GM23338 (cell line): ENCODE measurements around the gene DACH1. TPM values are rescaled to one million over a fixed set of nuclear protein-coding genes. Genes with fewer than 3 reads are reported as not detected.

Experiments used
- ATAC-seq: fragments of 200-7000 bp; cut with Tn5 transposase; 3 replicates; pipeline ENCODE4 v1.9.1; 2020
- DNase-seq: peaks from one replicate; pipeline ENCODE4 v3.0.0-alpha.2; 2015; ENCODE audit warnings: low spot score
- H2AFZ ChIP-seq: fragments of 200-600 bp; sonication (generic); 2 replicates; pipeline ENCODE4 v1.8.0; 2016; ENCODE audit warnings: antibody characterized with exemption, mild to moderate bottlenecking, moderate library complexity
- H3F3A ChIP-seq: fragments of 200-600 bp; sonication (generic); replicated peaks from 2 replicates; pipeline ENCODE4 v1.8.0; 2017; ENCODE audit warnings: antibody characterized with exemption, mixed run types, low read depth
- H3K27ac ChIP-seq: fragments of 200-600 bp; sonication (generic); 2 replicates; pipeline ENCODE4 v1.6.1; 2016; ENCODE audit warnings: low read depth
- H3K27me3 ChIP-seq: fragments of 200-600 bp; sonication (generic); 2 replicates; pipeline ENCODE4 v1.8.0; 2016; ENCODE audit warnings: mild to moderate bottlenecking, mixed run types, moderate library complexity; ENCODE audit not compliant: insufficient read depth
- H3K36me3 ChIP-seq: fragments of 200-600 bp; sonication (generic); 2 replicates; pipeline ENCODE4 v1.8.0; 2016; ENCODE audit warnings: mild to moderate bottlenecking; ENCODE audit not compliant: insufficient read depth
- H3K4me1 ChIP-seq: fragments of 200-600 bp; sonication (generic); 2 replicates; pipeline ENCODE4 v1.8.0; 2016; ENCODE audit warnings: mild to moderate bottlenecking, moderate library complexity; ENCODE audit not compliant: insufficient read depth
- H3K4me2 ChIP-seq: fragments of 200-600 bp; sonication (generic); 2 replicates; pipeline ENCODE4 v1.7.1; 2017; ENCODE audit warnings: mixed run types
- H3K4me3 ChIP-seq: fragments of 200-600 bp; sonication (generic); 2 replicates; pipeline ENCODE4 v1.6.1; 2016; ENCODE audit warnings: mixed run types
- H3K79me2 ChIP-seq: fragments of 200-600 bp; sonication (generic); replicated peaks from 2 replicates; pipeline ENCODE4 v1.8.0; 2017; ENCODE audit warnings: mild to moderate bottlenecking; ENCODE audit not compliant: insufficient read depth
- H3K9me2 ChIP-seq: fragments of 200-600 bp; sonication (generic); 2 replicates; pipeline ENCODE4 v1.8.0; 2017; ENCODE audit not compliant: insufficient read depth
- H4K20me1 ChIP-seq: fragments of 200-600 bp; sonication (generic); replicated peaks from 2 replicates; pipeline ENCODE4 v1.8.0; 2017; ENCODE audit warnings: mild to moderate bottlenecking; ENCODE audit not compliant: insufficient read depth
- H3K27ac Mint-ChIP-seq: 2 replicates; pipeline ENCODE4 v1.8.0; 2020; ENCODE audit warnings: inconsistent platforms, mild to moderate bottlenecking, moderate library complexity, mixed read lengths
- H3K27me3 Mint-ChIP-seq: 3 replicates; pipeline ENCODE4 v1.8.0; 2022; ENCODE audit warnings: low read depth, mild to moderate bottlenecking, moderate library complexity, mixed read lengths, inconsistent platforms; ENCODE audit not compliant: insufficient read depth, poor library complexity
- H3K36me3 Mint-ChIP-seq: 3 replicates; pipeline ENCODE4 v1.8.0; 2021; ENCODE audit warnings: low read depth, mild to moderate bottlenecking, inconsistent platforms, moderate library complexity, mixed read lengths
- H3K4me1 Mint-ChIP-seq: 3 replicates; pipeline ENCODE4 v1.8.0; 2020; ENCODE audit warnings: mild to moderate bottlenecking, inconsistent platforms, mixed read lengths
- H3K4me3 Mint-ChIP-seq: 3 replicates; pipeline ENCODE4 v1.8.0; 2021; ENCODE audit warnings: moderate library complexity, mild to moderate bottlenecking, inconsistent platforms, mixed read lengths
- H3K9me3 Mint-ChIP-seq: 3 replicates; pipeline ENCODE4 v1.8.0; 2020; ENCODE audit warnings: moderate library complexity, mild to moderate bottlenecking, inconsistent platforms, mixed read lengths
- CREB1 ChIP-seq: fragments of 250-450 bp; sonication (Bioruptor Pico); IDR thresholded peaks from 2 replicates; pipeline ENCODE4 v1.5.0; 2020; ENCODE audit warnings: low read depth, mild to moderate bottlenecking, moderate library complexity
- JUNB ChIP-seq: IDR thresholded peaks from one replicate; pipeline ENCODE4 v1.6.1; 2016; ENCODE audit warnings: antibody characterized with exemption; ENCODE audit not compliant: unreplicated experiment
- NANOG ChIP-seq: IDR thresholded peaks from 2 replicates; pipeline ENCODE4 v1.6.1; 2016; ENCODE audit warnings: antibody characterized with exemption, borderline replicate concordance
- STAT1 ChIP-seq: IDR thresholded peaks from one replicate; pipeline ENCODE4 v1.6.1; 2016; ENCODE audit warnings: antibody characterized with exemption; ENCODE audit not compliant: unreplicated experiment
- ZNF114 ChIP-seq: fragments of 250-450 bp; sonication (Bioruptor Pico); IDR thresholded peaks from 2 replicates; pipeline ENCODE4 v1.5.0; 2020; ENCODE audit warnings: mild to moderate bottlenecking, moderate library complexity
- ZNF331 ChIP-seq: fragments of 250-450 bp; sonication (Bioruptor Pico); IDR thresholded peaks from 2 replicates; pipeline ENCODE4 v1.5.0; 2020; ENCODE audit warnings: low read depth, mild to moderate bottlenecking, moderate library complexity
- polyA plus RNA-seq: library from polyadenylated mRNA; unstranded; fragments of >200 nt; fragmentation: Nextera tagmentation; extraction: Ambion mirVana; gene quantifications from 2 replicates; pipeline ENCODE4 v1.2.1, GENCODE V29; 2016
- total RNA-seq: library from RNA; depleted of rRNA; stranded (reverse); fragments of >200 nt; shearing (Covaris generic); gene quantifications from 2 replicates; pipeline ENCODE4 v1.2.3, GENCODE V29; 2014
- TF ChIP-seq, protein P1 (sequence below): fragments of 250-450 bp; sonication (Bioruptor Pico); IDR thresholded peaks from 2 replicates; pipeline ENCODE4 v1.5.0; 2020; ENCODE audit warnings: mild to moderate bottlenecking, moderate library complexity
- TF ChIP-seq, protein P2 (sequence below): IDR thresholded peaks from one replicate; pipeline ENCODE4 v1.6.1; 2018; ENCODE audit warnings: antibody characterized with exemption; ENCODE audit not compliant: unreplicated experiment

Gene DACH1
- total and polyA plus RNA-seq, 2 experiments from 2014 or later = 0.45 to 0.57 TPM

DNA sequence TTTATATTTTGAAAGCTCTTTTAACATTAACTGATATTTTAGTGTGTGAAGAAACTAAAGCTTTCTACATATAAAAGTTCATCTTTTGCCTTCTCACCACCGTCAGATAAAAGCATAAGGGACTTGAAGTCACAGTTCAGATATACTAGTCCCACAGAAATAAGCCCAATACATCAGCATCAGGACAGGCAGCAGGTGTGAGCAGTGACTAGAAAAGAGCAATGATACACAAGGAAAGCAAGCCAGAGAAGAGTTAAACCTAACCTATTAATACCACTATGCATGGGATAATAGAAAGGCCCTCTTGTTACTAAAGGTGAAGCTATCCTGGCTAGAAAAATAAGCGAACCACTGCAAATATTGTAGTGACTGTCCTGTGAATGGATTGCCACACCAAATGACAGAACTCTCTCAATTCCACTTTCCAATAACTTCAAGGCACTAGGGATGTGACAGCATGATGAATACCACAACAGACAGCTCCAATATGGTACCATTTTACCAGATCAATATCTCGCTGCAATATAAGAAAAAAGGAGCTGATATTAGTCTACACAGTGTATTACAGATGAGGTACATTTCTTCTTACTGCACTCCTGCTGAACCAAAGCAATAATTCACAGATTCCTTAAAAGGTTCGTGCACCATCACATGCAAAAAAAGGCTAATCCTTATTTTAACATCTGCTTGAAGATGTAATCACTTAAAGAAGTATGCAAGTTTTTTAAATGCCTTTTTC is 114.1 kb downstream of the DACH1 start (continued):
- no peak for TF ChIP-seq JUNB
- no peak for TF ChIP-seq STAT1
- TF ChIP-seq, protein P1, sequence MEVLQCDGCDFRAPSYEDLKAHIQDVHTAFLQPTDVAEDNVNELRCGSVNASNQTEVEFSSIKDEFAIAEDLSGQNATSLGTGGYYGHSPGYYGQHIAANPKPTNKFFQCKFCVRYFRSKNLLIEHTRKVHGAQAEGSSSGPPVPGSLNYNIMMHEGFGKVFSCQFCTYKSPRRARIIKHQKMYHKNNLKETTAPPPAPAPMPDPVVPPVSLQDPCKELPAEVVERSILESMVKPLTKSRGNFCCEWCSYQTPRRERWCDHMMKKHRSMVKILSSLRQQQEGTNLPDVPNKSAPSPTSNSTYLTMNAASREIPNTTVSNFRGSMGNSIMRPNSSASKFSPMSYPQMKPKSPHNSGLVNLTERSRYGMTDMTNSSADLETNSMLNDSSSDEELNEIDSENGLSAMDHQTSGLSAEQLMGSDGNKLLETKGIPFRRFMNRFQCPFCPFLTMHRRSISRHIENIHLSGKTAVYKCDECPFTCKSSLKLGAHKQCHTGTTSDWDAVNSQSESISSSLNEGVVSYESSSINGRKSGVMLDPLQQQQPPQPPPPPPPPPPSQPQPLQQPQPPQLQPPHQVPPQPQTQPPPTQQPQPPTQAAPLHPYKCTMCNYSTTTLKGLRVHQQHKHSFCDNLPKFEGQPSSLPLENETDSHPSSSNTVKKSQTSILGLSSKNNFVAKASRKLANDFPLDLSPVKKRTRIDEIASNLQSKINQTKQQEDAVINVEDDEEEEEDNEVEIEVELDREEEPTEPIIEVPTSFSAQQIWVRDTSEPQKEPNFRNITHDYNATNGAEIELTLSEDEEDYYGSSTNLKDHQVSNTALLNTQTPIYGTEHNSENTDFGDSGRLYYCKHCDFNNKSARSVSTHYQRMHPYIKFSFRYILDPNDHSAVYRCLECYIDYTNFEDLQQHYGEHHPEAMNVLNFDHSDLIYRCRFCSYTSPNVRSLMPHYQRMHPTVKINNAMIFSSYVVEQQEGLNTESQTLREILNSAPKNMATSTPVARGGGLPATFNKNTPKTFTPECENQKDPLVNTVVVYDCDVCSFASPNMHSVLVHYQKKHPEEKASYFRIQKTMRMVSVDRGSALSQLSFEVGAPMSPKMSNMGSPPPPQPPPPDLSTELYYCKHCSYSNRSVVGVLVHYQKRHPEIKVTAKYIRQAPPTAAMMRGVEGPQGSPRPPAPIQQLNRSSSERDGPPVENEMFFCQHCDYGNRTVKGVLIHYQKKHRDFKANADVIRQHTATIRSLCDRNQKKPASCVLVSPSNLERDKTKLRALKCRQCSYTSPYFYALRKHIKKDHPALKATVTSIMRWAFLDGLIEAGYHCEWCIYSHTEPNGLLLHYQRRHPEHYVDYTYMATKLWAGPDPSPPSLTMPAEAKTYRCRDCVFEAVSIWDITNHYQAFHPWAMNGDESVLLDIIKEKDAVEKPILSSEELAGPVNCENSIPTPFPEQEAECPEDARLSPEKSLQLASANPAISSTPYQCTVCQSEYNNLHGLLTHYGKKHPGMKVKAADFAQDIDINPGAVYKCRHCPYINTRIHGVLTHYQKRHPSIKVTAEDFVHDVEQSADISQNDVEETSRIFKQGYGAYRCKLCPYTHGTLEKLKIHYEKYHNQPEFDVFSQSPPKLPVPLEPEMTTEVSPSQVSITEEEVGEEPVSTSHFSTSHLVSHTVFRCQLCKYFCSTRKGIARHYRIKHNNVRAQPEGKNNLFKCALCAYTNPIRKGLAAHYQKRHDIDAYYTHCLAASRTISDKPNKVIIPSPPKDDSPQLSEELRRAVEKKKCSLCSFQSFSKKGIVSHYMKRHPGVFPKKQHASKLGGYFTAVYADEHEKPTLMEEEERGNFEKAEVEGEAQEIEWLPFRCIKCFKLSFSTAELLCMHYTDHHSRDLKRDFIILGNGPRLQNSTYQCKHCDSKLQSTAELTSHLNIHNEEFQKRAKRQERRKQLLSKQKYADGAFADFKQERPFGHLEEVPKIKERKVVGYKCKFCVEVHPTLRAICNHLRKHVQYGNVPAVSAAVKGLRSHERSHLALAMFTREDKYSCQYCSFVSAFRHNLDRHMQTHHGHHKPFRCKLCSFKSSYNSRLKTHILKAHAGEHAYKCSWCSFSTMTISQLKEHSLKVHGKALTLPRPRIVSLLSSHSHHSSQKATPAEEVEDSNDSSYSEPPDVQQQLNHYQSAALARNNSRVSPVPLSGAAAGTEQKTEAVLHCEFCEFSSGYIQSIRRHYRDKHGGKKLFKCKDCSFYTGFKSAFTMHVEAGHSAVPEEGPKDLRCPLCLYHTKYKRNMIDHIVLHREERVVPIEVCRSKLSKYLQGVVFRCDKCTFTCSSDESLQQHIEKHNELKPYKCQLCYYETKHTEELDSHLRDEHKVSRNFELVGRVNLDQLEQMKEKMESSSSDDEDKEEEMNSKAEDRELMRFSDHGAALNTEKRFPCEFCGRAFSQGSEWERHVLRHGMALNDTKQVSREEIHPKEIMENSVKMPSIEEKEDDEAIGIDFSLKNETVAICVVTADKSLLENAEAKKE = no peak
- no peak for TF ChIP-seq ZNF114 (CRISPR knock-in tag)
- TF ChIP-seq ZNF331 = no peak

DNA sequence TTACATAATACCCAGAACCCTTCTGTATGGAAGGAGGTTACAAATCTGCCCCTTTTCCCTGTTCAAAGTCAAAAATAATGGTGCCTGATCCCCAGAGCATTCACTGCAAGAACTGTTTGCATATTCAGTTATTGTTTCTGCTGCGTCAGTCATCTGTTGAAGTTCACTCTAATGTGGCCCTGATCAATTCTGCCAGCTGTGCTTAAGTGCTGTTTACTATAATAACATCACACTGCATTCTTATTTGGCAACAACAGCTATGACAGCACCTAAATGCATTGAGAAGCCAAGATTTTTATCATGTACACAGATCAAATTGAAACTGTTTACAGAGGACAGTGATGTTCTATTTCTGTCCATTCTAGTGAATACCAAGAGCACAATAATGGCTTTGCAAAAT is 115.9 kb downstream of the DACH1 start:
- ATAC-seq = no peak
- Mint-ChIP-seq H3K36me3 (no peaks in the 10 kb centered on the region), H3K27me3 (peaks cover 2% of the 10 kb centered on the region), H3K9me3 (no peaks in the 10 kb centered on the region), H3K4me3 (no peak overlapping the region), H3K4me1 (peaks cover 7% of the 10 kb centered on the region; the same call in 2 of the 3 replicates), H3K27ac (no peak overlapping the region; the same call in 1 of the 2 replicates)
- H3K36me3 ChIP-seq = no peaks in the 10 kb centered on the region
- H3K27ac ChIP-seq = no peak overlapping the region
- no peaks in the 10 kb centered on the region for H3K9me2 ChIP-seq
- H3K4me2 ChIP-seq = no peak overlapping the region
- no peaks in the 10 kb centered on the region for H3K79me2 ChIP-seq
- H3F3A ChIP-seq = no peaks in the 10 kb centered on the region
- DNase-seq = no peak
- H4K20me1 ChIP-seq = no peaks in the 10 kb centered on the region
- H2AFZ ChIP-seq = no peak overlapping the region
- H3K4me3 ChIP-seq = no peak overlapping the region
- peaks cover 11% of the 10 kb centered on the region; the same call in 1 of the 2 replicates for H3K4me1 ChIP-seq
- H3K27me3 ChIP-seq = no peaks in the 10 kb centered on the region
- TF ChIP-seq CREB1 (CRISPR knock-in tag) (no peak), STAT1 (no peak), ZNF114 (CRISPR knock-in tag) (no peak), NANOG (no peak)
- TF ChIP-seq, protein P2, sequence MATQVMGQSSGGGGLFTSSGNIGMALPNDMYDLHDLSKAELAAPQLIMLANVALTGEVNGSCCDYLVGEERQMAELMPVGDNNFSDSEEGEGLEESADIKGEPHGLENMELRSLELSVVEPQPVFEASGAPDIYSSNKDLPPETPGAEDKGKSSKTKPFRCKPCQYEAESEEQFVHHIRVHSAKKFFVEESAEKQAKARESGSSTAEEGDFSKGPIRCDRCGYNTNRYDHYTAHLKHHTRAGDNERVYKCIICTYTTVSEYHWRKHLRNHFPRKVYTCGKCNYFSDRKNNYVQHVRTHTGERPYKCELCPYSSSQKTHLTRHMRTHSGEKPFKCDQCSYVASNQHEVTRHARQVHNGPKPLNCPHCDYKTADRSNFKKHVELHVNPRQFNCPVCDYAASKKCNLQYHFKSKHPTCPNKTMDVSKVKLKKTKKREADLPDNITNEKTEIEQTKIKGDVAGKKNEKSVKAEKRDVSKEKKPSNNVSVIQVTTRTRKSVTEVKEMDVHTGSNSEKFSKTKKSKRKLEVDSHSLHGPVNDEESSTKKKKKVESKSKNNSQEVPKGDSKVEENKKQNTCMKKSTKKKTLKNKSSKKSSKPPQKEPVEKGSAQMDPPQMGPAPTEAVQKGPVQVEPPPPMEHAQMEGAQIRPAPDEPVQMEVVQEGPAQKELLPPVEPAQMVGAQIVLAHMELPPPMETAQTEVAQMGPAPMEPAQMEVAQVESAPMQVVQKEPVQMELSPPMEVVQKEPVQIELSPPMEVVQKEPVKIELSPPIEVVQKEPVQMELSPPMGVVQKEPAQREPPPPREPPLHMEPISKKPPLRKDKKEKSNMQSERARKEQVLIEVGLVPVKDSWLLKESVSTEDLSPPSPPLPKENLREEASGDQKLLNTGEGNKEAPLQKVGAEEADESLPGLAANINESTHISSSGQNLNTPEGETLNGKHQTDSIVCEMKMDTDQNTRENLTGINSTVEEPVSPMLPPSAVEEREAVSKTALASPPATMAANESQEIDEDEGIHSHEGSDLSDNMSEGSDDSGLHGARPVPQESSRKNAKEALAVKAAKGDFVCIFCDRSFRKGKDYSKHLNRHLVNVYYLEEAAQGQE = no peak
